ENCODE results near the gene SOHLH1. TPM values are rescaled to one million over a fixed set of nuclear protein-coding genes. Genes with fewer than 3 reads are reported as not detected.
A peak's percentile ranks its signal among the peaks of the same experiment; 100 is the strongest.

Gene SOHLH1
- total and polyA plus RNA-seq, 4 donors, result 0.43 to 1.0 (median 0.74) TPM

GRCh38 chr9:135729480-135729879 is 30.2 kb upstream of the SOHLH1 start:
- H3K27ac ChIP-seq (ENCODE audit: low read depth, low read length), result no peak overlapping the region
- peaks cover 13% of the 10 kb centered on the region for H3K4me1 ChIP-seq (ENCODE audit: control insufficient read depth, insufficient read depth, low read length)
- H3K4me3 ChIP-seq (ENCODE audit: low read depth, low read length), result no peak overlapping the region
- peaks cover 3% of the 10 kb centered on the region for H3K9me3 ChIP-seq (ENCODE audit: control insufficient read depth, insufficient read depth, low read length)
- 80% methylated on average over 11 of the region's 13 CpGs for WGBS (ENCODE audit: insufficient coverage)
- H3K27me3 ChIP-seq (ENCODE audit: control insufficient read depth, insufficient read depth, low read length), result peaks cover 4% of the 10 kb centered on the region
- no peaks in the 10 kb centered on the region for H3K36me3 ChIP-seq (ENCODE audit: control insufficient read depth, insufficient read depth, low read length)
- DNase-seq (ENCODE audit: low read depth in 4 of 6, low spot score in 6 of 6), result no peak

- Histone ChIP-seq H3K9me3 (ENCODE audit: control insufficient read depth, insufficient read depth, low read length) (peaks cover 3% of the 10 kb centered on the region), H3K27me3 (ENCODE audit: control insufficient read depth, insufficient read depth, low read length) (peaks cover 4% of the 10 kb centered on the region), H3K4me1 (ENCODE audit: control insufficient read depth, insufficient read depth, low read length) (peaks cover 13% of the 10 kb centered on the region), H3K36me3 (ENCODE audit: control insufficient read depth, insufficient read depth, low read length) (no peaks in the 10 kb centered on the region), H3K27ac (ENCODE audit: low read depth, low read length) (no peak overlapping the region), H3K4me3 (ENCODE audit: low read depth, low read length) (no peak overlapping the region)
- 59% methylated on average over 10 of the region's 18 CpGs for WGBS (ENCODE audit: insufficient coverage)
- DNase-seq (ENCODE audit: low read depth in 4 of 6, low spot score in 6 of 6), result no peak
Observed at GRCh38 chr9:135728436-135729110, 29.3 kb upstream of the SOHLH1 start.

GRCh38 chr9:135727257-135727875 is 28.1 kb upstream of the SOHLH1 start:
- no peaks in the 10 kb centered on the region for H3K36me3 ChIP-seq (ENCODE audit: control insufficient read depth, insufficient read depth, low read length)
- no peak overlapping the region for H3K27ac ChIP-seq (ENCODE audit: low read depth, low read length)
- peaks cover 3% of the 10 kb centered on the region for H3K9me3 ChIP-seq (ENCODE audit: control insufficient read depth, insufficient read depth, low read length)
- DNase-seq (ENCODE audit: low read depth in 4 of 6, low spot score in 6 of 6), result no peak
- peaks cover 25% of the 10 kb centered on the region for H3K4me1 ChIP-seq (ENCODE audit: control insufficient read depth, insufficient read depth, low read length)
- no peak overlapping the region for H3K4me3 ChIP-seq (ENCODE audit: low read depth, low read length)
- WGBS (ENCODE audit: insufficient coverage), result 61% methylated on average over 10 of the region's 11 CpGs
- peaks cover 4% of the 10 kb centered on the region for H3K27me3 ChIP-seq (ENCODE audit: control insufficient read depth, insufficient read depth, low read length)

GRCh38 chr9:135726138-135726853 is 27.0 kb upstream of the SOHLH1 start:
- Histone ChIP-seq H3K9me3 (ENCODE audit: control insufficient read depth, insufficient read depth, low read length) (peaks cover under 1% of the 10 kb centered on the region), H3K4me3 (ENCODE audit: low read depth, low read length) (no peak overlapping the region), H3K36me3 (ENCODE audit: control insufficient read depth, insufficient read depth, low read length) (no peaks in the 10 kb centered on the region), H3K27me3 (ENCODE audit: control insufficient read depth, insufficient read depth, low read length) (peaks cover 4% of the 10 kb centered on the region), H3K4me1 (ENCODE audit: control insufficient read depth, insufficient read depth, low read length) (peaks cover 30% of the 10 kb centered on the region), H3K27ac (ENCODE audit: low read depth, low read length) (no peak overlapping the region)
- DNase-seq (ENCODE audit: low read depth in 4 of 6, low spot score in 6 of 6), result no peak
- 63% methylated on average over 13 of the region's 16 CpGs for WGBS (ENCODE audit: insufficient coverage)

- Histone ChIP-seq H3K4me3 (ENCODE audit: low read depth, low read length) (no peak overlapping the region), H3K27me3 (ENCODE audit: control insufficient read depth, insufficient read depth, low read length) (peaks cover 4% of the 10 kb centered on the region), H3K36me3 (ENCODE audit: control insufficient read depth, insufficient read depth, low read length) (no peaks in the 10 kb centered on the region), H3K27ac (ENCODE audit: low read depth, low read length) (no peak overlapping the region), H3K9me3 (ENCODE audit: control insufficient read depth, insufficient read depth, low read length) (no peaks in the 10 kb centered on the region), H3K4me1 (ENCODE audit: control insufficient read depth, insufficient read depth, low read length) (peaks cover 30% of the 10 kb centered on the region)
- no peak for DNase-seq (ENCODE audit: low read depth in 4 of 6, low spot score in 6 of 6)
- WGBS (ENCODE audit: insufficient coverage), result 77% methylated on average over 14 of the region's 16 CpGs
Observed at GRCh38 chr9:135724186-135724787, 25.0 kb upstream of the SOHLH1 start.

GRCh38 chr9:135722365-135722764 is 23.1 kb upstream of the SOHLH1 start:
- H3K27ac ChIP-seq (ENCODE audit: low read depth, low read length), result no peak overlapping the region
- 61% methylated on average over 16 of the region's 18 CpGs for WGBS (ENCODE audit: insufficient coverage)
- H3K4me1 ChIP-seq (ENCODE audit: control insufficient read depth, insufficient read depth, low read length), result peaks cover 19% of the 10 kb centered on the region
- no peak overlapping the region for H3K4me3 ChIP-seq (ENCODE audit: low read depth, low read length)
- H3K9me3 ChIP-seq (ENCODE audit: control insufficient read depth, insufficient read depth, low read length), result no peaks in the 10 kb centered on the region
- no peaks in the 10 kb centered on the region for H3K36me3 ChIP-seq (ENCODE audit: control insufficient read depth, insufficient read depth, low read length)
- DNase-seq (ENCODE audit: low read depth in 4 of 6, low spot score in 6 of 6), result peak in 1 of 6 donors; percentile 45
- peaks cover 6% of the 10 kb centered on the region for H3K27me3 ChIP-seq (ENCODE audit: control insufficient read depth, insufficient read depth, low read length)

- Histone ChIP-seq H3K4me1 (ENCODE audit: control insufficient read depth, insufficient read depth, low read length) (peaks cover 26% of the 10 kb centered on the region), H3K27me3 (ENCODE audit: control insufficient read depth, insufficient read depth, low read length) (peaks cover 33% of the 10 kb centered on the region), H3K9me3 (ENCODE audit: control insufficient read depth, insufficient read depth, low read length) (no peaks in the 10 kb centered on the region), H3K36me3 (ENCODE audit: control insufficient read depth, insufficient read depth, low read length) (no peaks in the 10 kb centered on the region), H3K27ac (ENCODE audit: low read depth, low read length) (no peak overlapping the region), H3K4me3 (ENCODE audit: low read depth, low read length) (no peak overlapping the region)
- DNase-seq (ENCODE audit: low read depth in 4 of 6, low spot score in 6 of 6), result no peak
- WGBS (ENCODE audit: insufficient coverage), result 78% methylated on average over 9 of the region's 9 CpGs
Observed at GRCh38 chr9:135719472-135719871, 20.2 kb upstream of the SOHLH1 start.

GRCh38 chr9:135718616-135719015 is 19.3 kb upstream of the SOHLH1 start:
- WGBS (ENCODE audit: insufficient coverage), result 73% methylated on average over 14 of the region's 15 CpGs
- H3K27ac ChIP-seq (ENCODE audit: low read depth, low read length), result no peak overlapping the region
- DNase-seq (ENCODE audit: low read depth in 4 of 6, low spot score in 6 of 6), result no peak
- H3K9me3 ChIP-seq (ENCODE audit: control insufficient read depth, insufficient read depth, low read length), result no peaks in the 10 kb centered on the region
- H3K4me1 ChIP-seq (ENCODE audit: control insufficient read depth, insufficient read depth, low read length), result peaks cover 30% of the 10 kb centered on the region
- H3K36me3 ChIP-seq (ENCODE audit: control insufficient read depth, insufficient read depth, low read length), result no peaks in the 10 kb centered on the region
- no peak overlapping the region for H3K4me3 ChIP-seq (ENCODE audit: low read depth, low read length)
- peaks cover 38% of the 10 kb centered on the region for H3K27me3 ChIP-seq (ENCODE audit: control insufficient read depth, insufficient read depth, low read length)

GRCh38 chr9:135717410-135717809 is 18.1 kb upstream of the SOHLH1 start:
- Histone ChIP-seq H3K4me1 (ENCODE audit: control insufficient read depth, insufficient read depth, low read length) (peaks cover 30% of the 10 kb centered on the region), H3K27ac (ENCODE audit: low read depth, low read length) (no peak overlapping the region), H3K36me3 (ENCODE audit: control insufficient read depth, insufficient read depth, low read length) (no peaks in the 10 kb centered on the region), H3K4me3 (ENCODE audit: low read depth, low read length) (no peak overlapping the region), H3K9me3 (ENCODE audit: control insufficient read depth, insufficient read depth, low read length) (no peaks in the 10 kb centered on the region), H3K27me3 (ENCODE audit: control insufficient read depth, insufficient read depth, low read length) (peaks cover 42% of the 10 kb centered on the region)
- no peak for DNase-seq (ENCODE audit: low read depth in 4 of 6, low spot score in 6 of 6)
- 79% methylated on average over 9 of the region's 13 CpGs for WGBS (ENCODE audit: insufficient coverage)
